Uterus (tissue), 2 donors: Measurements from ENCODE around the gene OR8A1.

Experiments used
- POLR2A ChIP-seq, 2 donors: fragments of 450-650 bp; IDR thresholded peaks; one replicate each; pipeline ENCODE4 v1.6.1; 2016; ENCODE audit warnings: antibody characterized with exemption in 2 of 2, mild to moderate bottlenecking in 1 of 2, moderate library complexity in 1 of 2
- TF ChIP-seq, protein P1 (sequence below), 4 experiments: fragments of 200-600 bp in 2 of 4; fragments of 450-650 bp in 2 of 4; sonication (generic) in 2 of 4; IDR thresholded peaks; one replicate each; pipeline ENCODE4 v1.5.1; 2016 to 2019; ENCODE audit warnings: antibody characterized with exemption in 4 of 4, mild to moderate bottlenecking in 2 of 4, moderate library complexity in 1 of 4

DNA sequence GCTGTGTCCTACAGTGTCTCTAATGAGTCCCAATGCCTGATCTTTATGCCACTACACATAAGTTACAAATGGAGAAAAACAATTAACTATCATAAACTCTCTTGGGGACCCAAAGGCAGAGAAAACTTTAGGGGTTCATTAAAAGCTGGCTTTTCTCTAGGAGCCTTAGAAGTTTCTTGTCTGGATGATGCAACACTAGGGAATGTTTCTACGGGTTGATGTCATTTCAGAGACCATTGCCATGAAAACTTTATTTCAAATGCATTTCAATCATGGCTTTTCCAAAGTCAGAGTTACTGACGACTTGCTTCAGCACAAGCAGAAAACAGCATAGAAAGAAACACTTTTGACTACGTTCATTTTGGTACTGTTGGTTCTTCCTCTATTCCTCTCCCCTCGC, 17.8 kb upstream of the OR8A1 start:
- TF ChIP-seq, protein P1, sequence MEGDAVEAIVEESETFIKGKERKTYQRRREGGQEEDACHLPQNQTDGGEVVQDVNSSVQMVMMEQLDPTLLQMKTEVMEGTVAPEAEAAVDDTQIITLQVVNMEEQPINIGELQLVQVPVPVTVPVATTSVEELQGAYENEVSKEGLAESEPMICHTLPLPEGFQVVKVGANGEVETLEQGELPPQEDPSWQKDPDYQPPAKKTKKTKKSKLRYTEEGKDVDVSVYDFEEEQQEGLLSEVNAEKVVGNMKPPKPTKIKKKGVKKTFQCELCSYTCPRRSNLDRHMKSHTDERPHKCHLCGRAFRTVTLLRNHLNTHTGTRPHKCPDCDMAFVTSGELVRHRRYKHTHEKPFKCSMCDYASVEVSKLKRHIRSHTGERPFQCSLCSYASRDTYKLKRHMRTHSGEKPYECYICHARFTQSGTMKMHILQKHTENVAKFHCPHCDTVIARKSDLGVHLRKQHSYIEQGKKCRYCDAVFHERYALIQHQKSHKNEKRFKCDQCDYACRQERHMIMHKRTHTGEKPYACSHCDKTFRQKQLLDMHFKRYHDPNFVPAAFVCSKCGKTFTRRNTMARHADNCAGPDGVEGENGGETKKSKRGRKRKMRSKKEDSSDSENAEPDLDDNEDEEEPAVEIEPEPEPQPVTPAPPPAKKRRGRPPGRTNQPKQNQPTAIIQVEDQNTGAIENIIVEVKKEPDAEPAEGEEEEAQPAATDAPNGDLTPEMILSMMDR (IDR thresholded peaks at IDR 0.05), result no peak
- no peak for TF ChIP-seq POLR2A (IDR thresholded peaks at IDR 0.05)
